NCI-H146 treated with DMSO at 0.1 percent for 48 hours (cell line): Measurements from ENCODE around the gene TBC1D3H.
"Not testable (repeated sequence)": the region's sequence is repeated elsewhere in the genome, so short reads cannot be mapped to it uniquely, and the experiment has no call there.

Source experiments
- DNase-seq: peaks from one replicate; lab custom pipeline; 2025; ENCODE audit not compliant: unreplicated experiment; lab: John Stamatoyannopoulos, UW

TBC1D3H gene

DNA sequence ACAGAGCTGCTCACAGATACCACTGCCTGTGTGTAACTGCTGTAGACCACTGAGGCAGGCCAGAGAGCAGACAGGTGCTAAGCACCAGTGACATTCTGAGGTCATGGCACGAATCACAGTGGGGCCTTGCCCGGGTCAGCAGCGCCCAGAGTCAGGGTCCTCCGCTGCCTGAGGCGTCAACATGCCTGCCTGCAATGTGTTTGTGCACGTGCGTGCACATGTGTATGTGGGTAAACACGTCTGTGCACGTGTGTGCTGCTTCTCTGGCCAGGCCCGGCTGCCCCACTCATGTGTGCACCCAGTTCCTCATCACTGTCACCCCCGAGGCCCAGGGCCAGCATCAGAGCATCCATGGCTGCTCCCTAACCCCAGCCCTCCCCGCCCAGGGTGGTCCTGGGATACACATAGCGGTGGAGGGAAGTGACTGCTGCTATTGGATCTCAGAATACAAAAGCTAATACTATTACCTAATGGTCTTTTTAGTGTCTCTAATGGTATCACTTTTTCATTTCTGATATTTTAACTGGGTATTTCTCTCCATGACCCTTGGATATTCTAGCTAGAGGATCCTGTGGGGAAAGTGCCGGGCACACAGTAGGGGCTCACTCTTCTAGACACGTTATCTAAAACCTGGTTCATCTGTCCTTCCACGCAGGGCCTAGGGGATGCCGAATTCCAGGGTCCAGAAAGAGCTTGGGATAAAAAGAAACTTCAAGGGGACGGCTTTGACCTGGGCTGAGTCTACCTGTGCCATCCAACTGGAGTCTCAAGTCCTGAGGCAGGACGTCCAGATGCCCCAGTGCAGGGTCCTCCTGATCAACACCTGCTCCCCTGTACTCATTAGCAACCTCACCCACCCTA, at the start of gene TBC1D3H:
Gene TBC1D3H, minus strand, starts transcription at position 51 of the 861 bp plus-strand sequence. CDS start 1,540 bp downstream, outside the sequence.
- DNase-seq, result not testable (repeated sequence)

DNA sequence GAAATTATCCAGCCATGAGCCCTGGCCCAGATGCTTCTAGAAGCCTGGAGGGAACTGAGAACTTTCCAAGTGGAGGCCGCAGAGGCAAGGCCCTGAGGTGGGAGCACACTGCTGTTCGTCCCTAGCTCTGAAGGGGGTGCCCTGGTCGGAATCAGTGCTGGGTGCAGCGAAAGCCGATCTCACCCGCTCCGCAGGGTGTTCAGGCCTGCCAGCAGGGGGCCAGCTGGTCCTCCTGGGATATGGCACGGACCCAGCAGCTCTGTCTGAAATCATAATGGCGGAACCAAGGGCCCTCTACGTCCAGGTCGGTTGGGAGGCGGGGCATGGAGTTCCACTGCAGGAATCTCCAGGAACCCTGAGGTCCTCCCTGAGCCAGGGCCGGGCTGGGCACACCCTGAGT, 40.7 kb upstream of the TBC1D3H start:
- DNase-seq, result not testable (repeated sequence)

DNA sequence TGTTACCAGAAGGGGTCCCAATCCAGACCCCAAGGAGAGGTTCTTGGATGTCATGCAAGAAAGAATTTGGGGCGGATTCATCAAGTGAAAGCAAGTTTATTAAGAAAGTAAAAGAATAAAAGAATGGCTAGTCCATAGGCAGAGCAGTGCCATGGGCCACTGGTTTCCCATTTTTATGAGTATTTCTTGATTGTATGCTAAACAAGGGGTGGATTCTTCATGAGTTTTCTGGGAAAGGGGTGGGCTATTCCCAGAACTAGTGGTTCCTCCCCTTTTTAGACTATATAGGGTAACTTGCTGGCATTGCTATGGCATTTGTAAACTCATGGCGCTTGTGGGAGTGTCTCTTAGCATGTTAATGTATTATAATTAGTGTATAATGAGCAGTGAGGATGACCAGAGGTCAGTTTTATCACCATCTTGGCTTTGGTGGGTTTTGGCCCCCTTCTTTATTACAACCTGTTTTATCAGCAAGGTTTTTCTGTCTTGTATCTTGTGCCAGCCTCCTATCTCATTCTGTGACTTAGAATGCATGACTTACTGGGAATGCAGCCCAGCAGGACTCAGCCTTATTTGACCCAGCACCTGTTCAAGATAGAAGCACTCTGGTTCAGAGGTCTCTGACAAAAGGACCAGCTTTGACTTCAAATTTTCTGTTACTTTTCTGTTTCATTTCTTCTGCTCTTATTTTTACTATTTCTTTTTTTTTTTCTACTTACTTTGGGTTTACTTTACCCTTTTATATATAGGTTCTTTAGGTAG, 27.1 kb upstream of the TBC1D3H start:
- not testable (repeated sequence) for DNase-seq

GRCh38 chr17:36390943-36391645, 2.9 kb upstream of the TBC1D3H start:
- DNase-seq, result not testable (repeated sequence)

GRCh38 chr17:36375938-36376337, 12.3 kb downstream of the TBC1D3H start:
- DNase-seq, result not testable (repeated sequence)

GRCh38 chr17:36362496-36362895, 25.7 kb downstream of the TBC1D3H start:
- not testable (repeated sequence) for DNase-seq
